HL-60 (cell line): ENCODE measurements around the gene UBE2J1.

Experiments used
- DNase-seq, 2 experiments: peaks; one replicate each; pipeline ENCODE4 v3.0.0-alpha.2; 2010 to 2020; ENCODE audit warnings: low read depth in 1 of 2, low spot score in 1 of 2
- H3K27ac ChIP-seq: fragments of 250-450 bp; sonication (Bioruptor Pico); replicated peaks from 2 replicates; pipeline ENCODE4 v1.5.1; 2020; ENCODE audit warnings: mild to moderate bottlenecking, moderate library complexity
- H3K27me3 ChIP-seq: fragments of 250-450 bp; sonication (Bioruptor Pico); 2 replicates; pipeline ENCODE4 v1.5.1; 2021; ENCODE audit warnings: mild to moderate bottlenecking, moderate library complexity; ENCODE audit not compliant: insufficient read depth, poor library complexity, severe bottlenecking
- H3K4me3 ChIP-seq: replicated peaks from 2 replicates; pipeline ENCODE4 v1.5.1; 2011; ENCODE audit warnings: mild to moderate bottlenecking, control low read depth, low read length; ENCODE audit not compliant: insufficient read depth
- GABPA ChIP-seq: IDR thresholded peaks from 2 replicates; pipeline ENCODE4 v1.6.1; 2012; ENCODE audit warnings: low read depth
- POLR2AphosphoS5 ChIP-seq: IDR thresholded peaks from 2 replicates; pipeline ENCODE4 v1.6.1; 2012; ENCODE audit warnings: low read depth
- SPI1 ChIP-seq: IDR thresholded peaks from 2 replicates; pipeline ENCODE4 v1.6.1; 2012; ENCODE audit warnings: low read depth, mild to moderate bottlenecking, borderline replicate concordance
- TF ChIP-seq, protein P1 (sequence below): IDR thresholded peaks from one replicate; pipeline ENCODE4 v1.5.1; 2011; ENCODE audit warnings: low read length, control low read depth, inconsistent platforms; ENCODE audit not compliant: insufficient read depth
- TF ChIP-seq, protein P2 (sequence below): IDR thresholded peaks from 2 replicates; pipeline ENCODE4 v1.6.1; 2012; ENCODE audit warnings: low read depth; ENCODE audit not compliant: insufficient replicate concordance

UBE2J1 gene

DNA sequence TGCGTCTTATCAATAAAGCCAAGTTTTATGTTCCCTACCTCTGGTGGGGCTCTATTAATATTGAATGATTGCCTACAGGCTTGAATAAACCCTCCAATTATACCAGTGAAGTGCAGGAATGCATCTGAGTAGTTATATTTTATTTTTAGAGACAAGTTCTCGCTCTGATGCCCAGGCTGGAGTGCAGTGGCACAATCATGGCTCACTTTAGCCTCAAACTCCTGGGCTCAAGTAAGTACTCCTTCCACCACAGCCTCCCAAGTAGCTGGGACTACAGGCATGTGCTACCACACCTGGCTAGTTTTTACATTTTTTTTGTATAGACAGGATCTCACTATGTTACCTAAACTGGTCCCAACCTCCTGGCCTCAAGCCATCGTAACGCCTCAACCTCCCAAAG is 26.1 kb upstream of the UBE2J1 start:
- Histone ChIP-seq H3K4me3 (no peak overlapping the region), H3K27ac (peak overlapping the region; percentile 69), H3K27me3 (no peaks in the 10 kb centered on the region)
- TF ChIP-seq, protein P1, sequence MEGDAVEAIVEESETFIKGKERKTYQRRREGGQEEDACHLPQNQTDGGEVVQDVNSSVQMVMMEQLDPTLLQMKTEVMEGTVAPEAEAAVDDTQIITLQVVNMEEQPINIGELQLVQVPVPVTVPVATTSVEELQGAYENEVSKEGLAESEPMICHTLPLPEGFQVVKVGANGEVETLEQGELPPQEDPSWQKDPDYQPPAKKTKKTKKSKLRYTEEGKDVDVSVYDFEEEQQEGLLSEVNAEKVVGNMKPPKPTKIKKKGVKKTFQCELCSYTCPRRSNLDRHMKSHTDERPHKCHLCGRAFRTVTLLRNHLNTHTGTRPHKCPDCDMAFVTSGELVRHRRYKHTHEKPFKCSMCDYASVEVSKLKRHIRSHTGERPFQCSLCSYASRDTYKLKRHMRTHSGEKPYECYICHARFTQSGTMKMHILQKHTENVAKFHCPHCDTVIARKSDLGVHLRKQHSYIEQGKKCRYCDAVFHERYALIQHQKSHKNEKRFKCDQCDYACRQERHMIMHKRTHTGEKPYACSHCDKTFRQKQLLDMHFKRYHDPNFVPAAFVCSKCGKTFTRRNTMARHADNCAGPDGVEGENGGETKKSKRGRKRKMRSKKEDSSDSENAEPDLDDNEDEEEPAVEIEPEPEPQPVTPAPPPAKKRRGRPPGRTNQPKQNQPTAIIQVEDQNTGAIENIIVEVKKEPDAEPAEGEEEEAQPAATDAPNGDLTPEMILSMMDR: no peak
- no peak for TF ChIP-seq POLR2AphosphoS5
- TF ChIP-seq GABPA: no peak
- TF ChIP-seq, protein P2, sequence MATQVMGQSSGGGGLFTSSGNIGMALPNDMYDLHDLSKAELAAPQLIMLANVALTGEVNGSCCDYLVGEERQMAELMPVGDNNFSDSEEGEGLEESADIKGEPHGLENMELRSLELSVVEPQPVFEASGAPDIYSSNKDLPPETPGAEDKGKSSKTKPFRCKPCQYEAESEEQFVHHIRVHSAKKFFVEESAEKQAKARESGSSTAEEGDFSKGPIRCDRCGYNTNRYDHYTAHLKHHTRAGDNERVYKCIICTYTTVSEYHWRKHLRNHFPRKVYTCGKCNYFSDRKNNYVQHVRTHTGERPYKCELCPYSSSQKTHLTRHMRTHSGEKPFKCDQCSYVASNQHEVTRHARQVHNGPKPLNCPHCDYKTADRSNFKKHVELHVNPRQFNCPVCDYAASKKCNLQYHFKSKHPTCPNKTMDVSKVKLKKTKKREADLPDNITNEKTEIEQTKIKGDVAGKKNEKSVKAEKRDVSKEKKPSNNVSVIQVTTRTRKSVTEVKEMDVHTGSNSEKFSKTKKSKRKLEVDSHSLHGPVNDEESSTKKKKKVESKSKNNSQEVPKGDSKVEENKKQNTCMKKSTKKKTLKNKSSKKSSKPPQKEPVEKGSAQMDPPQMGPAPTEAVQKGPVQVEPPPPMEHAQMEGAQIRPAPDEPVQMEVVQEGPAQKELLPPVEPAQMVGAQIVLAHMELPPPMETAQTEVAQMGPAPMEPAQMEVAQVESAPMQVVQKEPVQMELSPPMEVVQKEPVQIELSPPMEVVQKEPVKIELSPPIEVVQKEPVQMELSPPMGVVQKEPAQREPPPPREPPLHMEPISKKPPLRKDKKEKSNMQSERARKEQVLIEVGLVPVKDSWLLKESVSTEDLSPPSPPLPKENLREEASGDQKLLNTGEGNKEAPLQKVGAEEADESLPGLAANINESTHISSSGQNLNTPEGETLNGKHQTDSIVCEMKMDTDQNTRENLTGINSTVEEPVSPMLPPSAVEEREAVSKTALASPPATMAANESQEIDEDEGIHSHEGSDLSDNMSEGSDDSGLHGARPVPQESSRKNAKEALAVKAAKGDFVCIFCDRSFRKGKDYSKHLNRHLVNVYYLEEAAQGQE: no peak
- TF ChIP-seq SPI1: no peak
- no peak for DNase-seq

DNA sequence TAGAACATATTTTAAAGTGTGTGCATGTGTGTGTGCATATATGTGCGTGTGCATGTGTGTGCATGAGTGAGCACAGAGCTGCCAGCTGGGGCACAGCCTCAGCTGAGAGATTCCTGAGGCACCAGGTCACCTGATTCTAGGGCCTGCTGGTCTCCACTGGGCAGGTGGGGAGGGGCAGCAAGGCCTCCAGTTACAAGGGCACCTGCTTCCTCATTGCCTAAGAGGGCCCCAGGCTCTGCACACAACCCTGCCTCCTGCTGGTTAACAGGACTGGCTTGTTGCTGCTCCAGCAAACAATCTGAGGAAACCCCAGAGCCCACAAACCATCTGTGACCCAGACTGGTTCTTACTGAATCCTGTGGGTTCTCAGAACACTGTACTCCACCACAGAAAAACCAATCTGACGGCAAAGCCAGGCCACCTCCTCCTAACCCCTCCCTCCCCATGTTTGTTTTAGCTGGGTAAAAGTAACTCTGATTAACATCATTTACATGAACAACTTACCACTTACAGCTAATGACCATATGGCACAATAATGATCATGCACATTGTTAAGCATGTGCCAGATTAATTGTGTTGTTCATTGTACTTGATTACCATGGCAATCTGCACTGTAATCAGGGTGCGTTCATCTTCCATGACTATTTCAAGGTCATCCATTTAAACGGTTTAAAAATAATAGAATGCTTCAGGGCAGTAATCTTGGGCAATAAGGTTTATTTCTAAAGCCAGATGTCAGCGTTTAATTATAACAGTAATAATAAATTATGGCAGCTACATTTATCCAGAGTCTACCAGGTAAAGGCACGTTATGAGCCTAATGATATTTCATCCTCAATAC is 23.1 kb upstream of the UBE2J1 start:
- TF ChIP-seq SPI1: no peak
- TF ChIP-seq GABPA: no peak
- TF ChIP-seq, protein P1: peak; percentile 47
- TF ChIP-seq, protein P2: no peak
- TF ChIP-seq POLR2AphosphoS5: peak; percentile 98
- H3K4me3 ChIP-seq: no peak overlapping the region
- H3K27ac ChIP-seq: peak overlapping the region; percentile 20
- peak; percentile 90 to 96 for DNase-seq
- H3K27me3 ChIP-seq: no peaks in the 10 kb centered on the region

DNA sequence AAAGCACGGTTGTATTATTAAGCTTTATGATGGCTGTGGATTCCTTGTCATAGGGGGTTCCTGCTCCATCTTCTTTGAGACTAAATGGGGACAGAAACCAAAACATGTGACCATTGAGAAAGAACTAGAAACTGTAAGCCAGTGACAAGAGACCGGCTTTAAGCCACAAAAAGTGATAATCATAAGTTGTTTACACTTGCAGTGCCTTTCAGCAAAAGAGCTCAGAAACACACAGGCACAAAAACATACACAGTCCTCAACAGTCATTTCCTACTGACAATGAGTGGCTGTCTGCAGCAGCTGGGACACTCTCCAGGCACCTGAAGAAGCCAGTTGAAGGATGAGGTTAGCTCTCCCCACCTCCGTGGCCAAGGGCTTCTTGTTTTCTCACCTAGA is 20.0 kb upstream of the UBE2J1 start:
- Histone ChIP-seq H3K27me3 (no peaks in the 10 kb centered on the region), H3K27ac (no peak overlapping the region), H3K4me3 (no peak overlapping the region)
- TF ChIP-seq, protein P2: no peak
- TF ChIP-seq SPI1 (no peak), POLR2AphosphoS5 (no peak), GABPA (no peak)
- TF ChIP-seq, protein P1: no peak
- DNase-seq: no peak
